ENCODE results near the gene OTOG.

Gene OTOG

GRCh38 chr11:17636721-17637120 is 89.7 kb downstream of the OTOG start:
- no peak for TF ChIP-seq CTCF (IDR thresholded peaks at IDR 0.05)
- no peak overlapping the region for H3K27ac ChIP-seq
- H3K27me3 ChIP-seq = no peaks in the 10 kb centered on the region
- no peaks in the 10 kb centered on the region for H3K9me3 ChIP-seq
- no peaks in the 10 kb centered on the region for H3K36me3 ChIP-seq
- H3K4me3 ChIP-seq (ENCODE audit: low read depth in 1 of 2, low read length in 1 of 2) = no peak overlapping the region
- H3K4me1 ChIP-seq (ENCODE audit: control insufficient read depth in 1 of 2, insufficient read depth in 1 of 2, low read depth in 1 of 2, low read length in 1 of 2) = no peaks in the 10 kb centered on the region

DNA sequence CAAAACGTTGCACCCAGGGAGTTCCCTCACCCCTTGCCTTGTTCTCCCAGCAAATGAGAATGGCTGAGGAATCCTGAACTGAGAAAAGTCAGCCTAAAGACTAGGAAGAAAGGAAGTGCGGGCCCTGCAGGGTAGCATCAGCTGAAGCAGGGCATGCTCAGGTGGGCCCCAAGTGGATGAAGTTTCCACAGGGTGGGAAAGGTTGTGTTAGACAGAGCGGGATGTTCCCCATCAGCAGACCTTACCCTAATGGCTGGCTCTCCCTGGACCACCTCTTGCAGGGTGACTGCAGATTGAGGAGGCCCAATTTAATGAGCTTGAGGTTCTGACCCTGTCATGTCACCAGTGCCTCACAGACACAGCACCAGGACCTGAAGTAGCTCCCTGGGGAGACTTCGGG is 90.8 kb downstream of the OTOG start:
- TF ChIP-seq CTCF (IDR thresholded peaks at IDR 0.05) = no peak
- Histone ChIP-seq H3K4me3 (ENCODE audit: low read depth in 1 of 2, low read length in 1 of 2) (no peak overlapping the region), H3K36me3 (no peaks in the 10 kb centered on the region), H3K4me1 (ENCODE audit: control insufficient read depth in 1 of 2, insufficient read depth in 1 of 2, low read depth in 1 of 2, low read length in 1 of 2) (no peaks in the 10 kb centered on the region), H3K27ac (no peak overlapping the region), H3K9me3 (no peaks in the 10 kb centered on the region), H3K27me3 (no peaks in the 10 kb centered on the region)

DNA sequence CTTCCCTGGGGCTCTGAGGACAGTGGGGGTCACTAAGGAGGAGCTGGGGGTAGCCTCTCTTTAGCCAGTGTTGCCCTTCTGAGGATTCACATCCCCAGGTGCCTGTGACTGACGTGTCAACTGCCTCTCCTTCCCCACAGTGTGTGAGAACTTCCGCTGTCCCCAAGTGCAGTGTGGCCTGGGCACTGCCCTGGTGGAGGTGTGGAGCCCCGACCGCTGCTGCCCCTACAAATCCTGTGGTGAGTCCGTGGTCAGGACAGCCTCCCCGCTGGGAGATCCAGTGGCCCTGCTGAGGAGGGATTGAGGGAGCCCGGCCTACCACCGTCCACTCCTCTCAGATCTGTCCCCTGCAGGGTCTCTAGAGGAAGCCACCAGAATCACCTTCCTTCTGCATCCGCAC is 91.3 kb downstream of the OTOG start:
- Histone ChIP-seq H3K27ac (no peak overlapping the region), H3K4me3 (ENCODE audit: low read depth in 1 of 2, low read length in 1 of 2) (no peak overlapping the region), H3K4me1 (ENCODE audit: control insufficient read depth in 1 of 2, insufficient read depth in 1 of 2, low read depth in 1 of 2, low read length in 1 of 2) (no peaks in the 10 kb centered on the region), H3K27me3 (no peaks in the 10 kb centered on the region), H3K9me3 (no peaks in the 10 kb centered on the region), H3K36me3 (no peaks in the 10 kb centered on the region)
- no peak for TF ChIP-seq CTCF (IDR thresholded peaks at IDR 0.05)

DNA sequence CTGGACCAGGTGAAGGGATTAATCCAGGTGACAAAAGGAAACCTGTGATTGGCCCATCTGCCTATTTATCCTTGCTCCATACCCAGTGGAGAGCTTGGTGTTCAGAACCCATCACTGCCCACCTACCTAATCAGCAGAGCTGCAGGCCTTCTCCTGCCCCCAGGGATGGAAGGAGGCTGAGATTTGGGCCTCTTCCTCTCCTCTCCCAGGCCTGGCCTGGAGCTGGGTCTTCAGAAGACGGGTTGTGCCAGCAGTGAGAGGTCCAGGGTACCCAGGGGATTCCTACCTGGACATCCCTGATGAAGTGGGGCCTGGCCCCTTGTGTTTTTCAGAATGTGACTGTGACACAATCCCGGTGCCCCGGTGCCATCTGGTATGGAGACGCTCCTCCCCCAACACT is 92.0 kb downstream of the OTOG start:
- H3K9me3 ChIP-seq = no peaks in the 10 kb centered on the region
- H3K27ac ChIP-seq = no peak overlapping the region
- H3K4me1 ChIP-seq (ENCODE audit: control insufficient read depth in 1 of 2, insufficient read depth in 1 of 2, low read depth in 1 of 2, low read length in 1 of 2) = no peaks in the 10 kb centered on the region
- H3K27me3 ChIP-seq = no peaks in the 10 kb centered on the region
- no peak for TF ChIP-seq CTCF (IDR thresholded peaks at IDR 0.05)
- no peaks in the 10 kb centered on the region for H3K36me3 ChIP-seq
- H3K4me3 ChIP-seq (ENCODE audit: low read depth in 1 of 2, low read length in 1 of 2) = no peak overlapping the region

DNA sequence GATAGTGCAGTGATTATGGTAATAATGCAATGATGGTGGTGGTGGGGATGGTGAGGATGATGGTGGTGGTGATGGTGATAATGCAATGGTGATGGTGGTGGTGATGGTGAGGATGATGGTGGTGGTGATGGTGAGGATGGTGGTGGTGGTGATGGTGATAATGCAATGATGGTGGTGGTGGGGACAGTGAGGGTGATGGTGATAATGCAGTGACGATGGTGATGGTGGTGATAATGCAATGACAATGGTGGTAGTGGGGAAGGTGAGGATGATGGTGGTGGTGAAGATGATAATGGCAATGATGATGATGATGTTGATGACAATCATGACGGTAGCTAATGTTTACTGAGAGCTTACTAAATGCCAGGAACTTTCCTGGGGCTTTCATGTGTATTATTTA is 92.7 kb downstream of the OTOG start:
- no peaks in the 10 kb centered on the region for H3K27me3 ChIP-seq
- TF ChIP-seq CTCF (IDR thresholded peaks at IDR 0.05) = no peak

More for the DNA sequence above, 92.7 kb downstream of the OTOG start:
- H3K4me1 ChIP-seq (ENCODE audit: control insufficient read depth in 1 of 2, insufficient read depth in 1 of 2, low read depth in 1 of 2, low read length in 1 of 2) = no peaks in the 10 kb centered on the region
- no peaks in the 10 kb centered on the region for H3K36me3 ChIP-seq
- H3K27ac ChIP-seq = no peak overlapping the region
- H3K9me3 ChIP-seq = no peaks in the 10 kb centered on the region
- H3K4me3 ChIP-seq (ENCODE audit: low read depth in 1 of 2, low read length in 1 of 2) = no peak overlapping the region
